KMS-11 (cell line): Measurements from ENCODE around the gene NAA15.

Experiments used
- H2AFZ ChIP-seq: fragments of 200-600 bp; sonication (generic); 2 replicates; pipeline ENCODE4 v1.6.1; 2016; ENCODE audit warnings: antibody characterized with exemption, mixed run types, low read depth
- H3K27ac ChIP-seq: fragments of 200-600 bp; sonication (generic); 2 replicates; pipeline ENCODE4 v1.6.1; 2016; ENCODE audit warnings: mild to moderate bottlenecking, mixed run types
- H3K27me3 ChIP-seq: fragments of 200-600 bp; sonication (generic); 2 replicates; pipeline ENCODE4 v1.6.1; 2017; ENCODE audit warnings: mild to moderate bottlenecking, low read depth, mixed run types, moderate library complexity; ENCODE audit not compliant: insufficient read depth
- H3K36me3 ChIP-seq: fragments of 200-600 bp; sonication (generic); 2 replicates; pipeline ENCODE4 v1.6.1; 2017; ENCODE audit warnings: mild to moderate bottlenecking, mixed run types; ENCODE audit not compliant: insufficient read depth
- H3K4me1 ChIP-seq: fragments of 200-600 bp; sonication (generic); 2 replicates; pipeline ENCODE4 v1.6.1; 2016; ENCODE audit warnings: mild to moderate bottlenecking, low read depth, mixed run types; ENCODE audit not compliant: poor library complexity, severe bottlenecking
- H3K4me2 ChIP-seq: fragments of 200-600 bp; sonication (generic); 2 replicates; pipeline ENCODE4 v1.7.0; 2016; ENCODE audit warnings: mild to moderate bottlenecking, mixed run types
- H3K4me3 ChIP-seq: fragments of 200-600 bp; sonication (generic); IDR thresholded peaks from 2 replicates; pipeline ENCODE4 v1.6.1; 2017; ENCODE audit warnings: low read depth, low read length, mixed read lengths; ENCODE audit not compliant: insufficient read depth
- H3K79me2 ChIP-seq: fragments of 200-600 bp; sonication (generic); 2 replicates; pipeline ENCODE4 v1.6.1; 2016; ENCODE audit warnings: low read depth, mixed run types; ENCODE audit not compliant: insufficient read depth
- H3K9ac ChIP-seq: fragments of 200-600 bp; sonication (generic); 2 replicates; pipeline ENCODE4 v1.6.1; 2016; ENCODE audit warnings: mild to moderate bottlenecking, mixed run types
- H4K20me1 ChIP-seq: fragments of 200-600 bp; sonication (generic); 2 replicates; pipeline ENCODE4 v1.6.1; 2016; ENCODE audit warnings: mild to moderate bottlenecking, mixed run types; ENCODE audit not compliant: insufficient read depth
- TF ChIP-seq, protein P1 (sequence below): fragments of 200-600 bp; sonication (generic); conservative IDR thresholded peaks from 2 replicates; pipeline ENCODE4 v1.6.1; 2017; ENCODE audit warnings: low read depth, mild to moderate bottlenecking, antibody characterized with exemption, low read length, moderate library complexity, mixed read lengths

Gene NAA15

DNA sequence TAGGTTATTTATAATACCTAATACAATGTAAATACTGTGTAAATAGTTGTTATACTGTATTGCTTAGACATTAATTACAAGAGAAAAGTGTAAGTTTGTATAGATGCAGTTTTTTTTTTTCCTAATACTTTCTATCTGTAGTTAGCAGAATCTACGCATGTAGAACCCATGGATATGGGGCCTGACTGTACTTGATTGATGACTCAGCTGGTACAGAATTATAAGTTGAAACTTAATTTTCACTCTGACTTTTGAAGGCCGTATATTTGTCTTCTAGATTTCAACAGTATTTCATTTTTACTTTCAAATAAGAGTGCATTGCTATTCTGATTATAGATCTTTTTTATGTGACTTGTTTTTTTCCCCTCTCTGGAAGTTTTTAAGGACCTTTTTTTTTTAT is 31.7 kb downstream of the NAA15 start:
- no peak overlapping the region for H2AFZ ChIP-seq
- peaks cover 14% of the 10 kb centered on the region; the same call in 1 of the 2 replicates for H3K36me3 ChIP-seq
- H3K27me3 ChIP-seq, result no peaks in the 10 kb centered on the region
- H3K27ac ChIP-seq, result no peak overlapping the region
- TF ChIP-seq, protein P1, sequence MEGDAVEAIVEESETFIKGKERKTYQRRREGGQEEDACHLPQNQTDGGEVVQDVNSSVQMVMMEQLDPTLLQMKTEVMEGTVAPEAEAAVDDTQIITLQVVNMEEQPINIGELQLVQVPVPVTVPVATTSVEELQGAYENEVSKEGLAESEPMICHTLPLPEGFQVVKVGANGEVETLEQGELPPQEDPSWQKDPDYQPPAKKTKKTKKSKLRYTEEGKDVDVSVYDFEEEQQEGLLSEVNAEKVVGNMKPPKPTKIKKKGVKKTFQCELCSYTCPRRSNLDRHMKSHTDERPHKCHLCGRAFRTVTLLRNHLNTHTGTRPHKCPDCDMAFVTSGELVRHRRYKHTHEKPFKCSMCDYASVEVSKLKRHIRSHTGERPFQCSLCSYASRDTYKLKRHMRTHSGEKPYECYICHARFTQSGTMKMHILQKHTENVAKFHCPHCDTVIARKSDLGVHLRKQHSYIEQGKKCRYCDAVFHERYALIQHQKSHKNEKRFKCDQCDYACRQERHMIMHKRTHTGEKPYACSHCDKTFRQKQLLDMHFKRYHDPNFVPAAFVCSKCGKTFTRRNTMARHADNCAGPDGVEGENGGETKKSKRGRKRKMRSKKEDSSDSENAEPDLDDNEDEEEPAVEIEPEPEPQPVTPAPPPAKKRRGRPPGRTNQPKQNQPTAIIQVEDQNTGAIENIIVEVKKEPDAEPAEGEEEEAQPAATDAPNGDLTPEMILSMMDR, result no peak
- peaks cover 97% of the 10 kb centered on the region for H3K79me2 ChIP-seq
- H3K9ac ChIP-seq, result no peak overlapping the region
- no peak overlapping the region for H3K4me3 ChIP-seq
- H3K4me1 ChIP-seq, result peaks cover 49% of the 10 kb centered on the region
- H3K4me2 ChIP-seq, result no peak overlapping the region
- peaks cover 44% of the 10 kb centered on the region for H4K20me1 ChIP-seq

DNA sequence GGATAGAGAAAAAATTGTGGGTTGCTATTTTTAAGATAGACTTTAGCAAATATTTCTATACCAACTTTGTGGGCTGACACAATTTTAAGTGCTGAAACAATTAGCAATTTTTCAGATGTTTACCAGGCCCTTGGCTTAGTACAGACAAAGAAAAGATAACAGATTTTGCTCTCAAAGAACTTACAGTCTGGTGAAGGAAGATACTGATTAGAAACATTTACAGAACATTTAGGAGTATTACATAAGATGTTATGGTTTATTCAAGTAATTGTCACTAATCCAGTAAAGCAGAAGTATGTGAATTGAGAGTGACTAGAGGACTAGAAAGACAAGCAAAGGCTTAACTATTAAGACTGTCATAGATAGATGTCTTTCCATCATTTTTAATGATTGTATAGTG is 36.3 kb downstream of the NAA15 start:
- H3K4me3 ChIP-seq, result no peak overlapping the region
- no peak overlapping the region for H2AFZ ChIP-seq
- H3K36me3 ChIP-seq, result peaks cover 14% of the 10 kb centered on the region; the same call in 1 of the 2 replicates
- H3K27ac ChIP-seq, result no peak overlapping the region
- peaks cover 15% of the 10 kb centered on the region for H4K20me1 ChIP-seq
- peaks cover 27% of the 10 kb centered on the region for H3K4me1 ChIP-seq
- TF ChIP-seq, protein P1, result no peak
- H3K4me2 ChIP-seq, result no peak overlapping the region
- no peak overlapping the region for H3K9ac ChIP-seq
- H3K79me2 ChIP-seq, result peaks cover 71% of the 10 kb centered on the region
- H3K27me3 ChIP-seq, result no peaks in the 10 kb centered on the region

DNA sequence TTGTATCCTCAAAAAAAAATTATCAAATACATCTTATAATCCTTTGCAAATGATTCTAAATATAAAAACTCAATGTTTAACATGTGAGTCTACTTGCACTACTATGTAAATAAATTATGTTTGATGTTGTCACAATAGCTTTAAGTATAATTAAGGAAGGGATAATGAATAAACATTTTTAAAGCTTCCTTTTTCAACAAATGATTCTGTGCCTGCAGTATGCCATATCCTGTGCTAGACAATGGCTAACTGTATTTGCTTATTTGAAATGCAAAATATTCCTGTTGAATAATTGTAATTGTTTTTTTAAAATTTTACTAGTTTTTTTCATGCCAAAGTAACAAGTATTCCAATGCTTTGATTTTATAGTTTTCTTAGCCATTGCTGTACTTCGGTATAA is 60.0 kb downstream of the NAA15 start:
- H3K27ac ChIP-seq, result no peak overlapping the region
- no peak overlapping the region for H3K4me2 ChIP-seq
- H3K79me2 ChIP-seq, result peaks cover 19% of the 10 kb centered on the region; the same call in 1 of the 2 replicates
- H3K9ac ChIP-seq, result no peak overlapping the region
- TF ChIP-seq, protein P1, result no peak
- peaks cover 24% of the 10 kb centered on the region for H3K36me3 ChIP-seq
- no peaks in the 10 kb centered on the region for H3K27me3 ChIP-seq
- H3K4me3 ChIP-seq, result no peak overlapping the region
- no peaks in the 10 kb centered on the region for H4K20me1 ChIP-seq
- no peak overlapping the region for H2AFZ ChIP-seq
- H3K4me1 ChIP-seq, result peaks cover 10% of the 10 kb centered on the region

DNA sequence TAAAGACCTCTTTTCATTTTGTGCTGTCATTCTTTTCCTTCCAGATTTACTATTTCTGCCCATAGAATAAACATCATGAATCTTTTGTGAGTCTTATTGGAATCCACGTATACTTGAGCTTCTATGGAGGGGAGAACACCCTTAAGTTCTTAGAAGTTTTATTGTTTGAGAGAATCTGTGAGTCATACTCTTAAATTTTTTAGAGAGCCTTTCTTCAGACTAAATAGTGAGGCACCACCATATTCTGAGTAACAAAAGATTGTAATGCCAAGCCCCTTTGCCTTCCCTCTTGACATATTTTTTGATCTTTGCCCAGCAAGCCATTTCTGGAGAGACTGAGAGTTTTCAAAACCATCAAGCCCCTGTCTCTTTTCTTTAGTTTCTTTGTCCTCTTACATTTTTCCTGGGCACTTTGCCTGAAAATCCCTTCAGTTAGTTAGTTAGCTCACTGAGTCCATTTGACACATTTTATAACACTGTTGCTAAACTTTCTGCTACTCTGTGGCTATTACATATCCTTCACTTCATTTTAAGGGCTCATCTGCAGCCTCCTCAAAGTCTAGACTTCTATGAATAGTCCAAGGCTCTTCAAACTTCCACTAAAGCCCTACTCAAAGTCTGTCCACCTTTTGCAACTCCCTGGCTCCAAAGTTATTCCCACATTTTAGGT is 66.3 kb downstream of the NAA15 start:
- TF ChIP-seq, protein P1, result no peak
- Histone ChIP-seq H3K36me3 (peaks cover 11% of the 10 kb centered on the region; the same call in 1 of the 2 replicates), H3K27me3 (no peaks in the 10 kb centered on the region), H3K4me3 (no peak overlapping the region), H2AFZ (no peak overlapping the region), H3K79me2 (peaks cover 21% of the 10 kb centered on the region; the same call in 1 of the 2 replicates), H3K27ac (no peak overlapping the region), H4K20me1 (no peaks in the 10 kb centered on the region), H3K9ac (no peak overlapping the region), H3K4me1 (no peaks in the 10 kb centered on the region), H3K4me2 (no peak overlapping the region)
